DND-41 (cell line): ENCODE data around the gene ATF7IP2.

Source experiments
- ATAC-seq: fragments of 200-7000 bp; cut with Tn5 transposase; 3 replicates; pipeline ENCODE4 v1.9.1; 2021; ENCODE audit warnings: low read depth; ENCODE audit not compliant: insufficient read depth
- DNase-seq: peaks from one replicate; pipeline ENCODE4 v3.0.0-alpha.2; 2020
- H2AFZ ChIP-seq: 2 replicates; pipeline ENCODE4 v1.6.0; 2012; ENCODE audit warnings: low read depth, low read length
- H3K27ac ChIP-seq: 2 replicates; pipeline ENCODE4 v1.5.1; 2012; ENCODE audit warnings: low read length, inconsistent platforms
- H3K27me3 ChIP-seq: fragments of 200-600 bp; sonication (generic); 2 replicates; pipeline ENCODE4 v1.6.0; 2012; ENCODE audit warnings: low read length, mild to moderate bottlenecking, inconsistent platforms; ENCODE audit not compliant: insufficient read depth, poor library complexity
- H3K36me3 ChIP-seq: 2 replicates; pipeline ENCODE4 v1.5.1; 2012; ENCODE audit warnings: low read length, inconsistent platforms; ENCODE audit not compliant: insufficient read depth
- H3K4me1 ChIP-seq: 2 replicates; pipeline ENCODE4 v1.5.1; 2012; ENCODE audit warnings: mild to moderate bottlenecking, low read length; ENCODE audit not compliant: insufficient read depth
- H3K4me2 ChIP-seq: 2 replicates; pipeline ENCODE4 v1.6.0; 2012; ENCODE audit warnings: mild to moderate bottlenecking, moderate library complexity, low read length, inconsistent platforms; ENCODE audit not compliant: insufficient read depth
- H3K4me3 ChIP-seq, 2 experiments: fragments of 200-600 bp in 1 of 2; shearing (Covaris generic) in 1 of 2; 2 replicates each; pipeline ENCODE4 v1.5.1; 2012 to 2016; ENCODE audit warnings: inconsistent platforms in 2 of 2, low read length in 2 of 2, mild to moderate bottlenecking in 2 of 2, low read depth in 1 of 2, moderate library complexity in 1 of 2
- H3K79me2 ChIP-seq: 2 replicates; pipeline ENCODE4 v1.6.0; 2012; ENCODE audit warnings: low read length, inconsistent platforms; ENCODE audit not compliant: insufficient read depth
- H3K9ac ChIP-seq: 2 replicates; pipeline ENCODE4 v1.6.0; 2012; ENCODE audit warnings: low read depth, mild to moderate bottlenecking, inconsistent platforms, low read length, moderate library complexity
- H3K9me3 ChIP-seq: 2 replicates; pipeline ENCODE4 v1.5.1; 2012; ENCODE audit warnings: low read length, moderate library complexity, mild to moderate bottlenecking, inconsistent platforms; ENCODE audit not compliant: insufficient read depth, severe bottlenecking
- H4K20me1 ChIP-seq: 2 replicates; pipeline ENCODE4 v1.6.0; 2012; ENCODE audit warnings: low read length; ENCODE audit not compliant: insufficient read depth
- EZH2 ChIP-seq: IDR thresholded peaks from 3 replicates; pipeline ENCODE4 v1.6.1; 2012; ENCODE audit warnings: borderline replicate concordance, low read depth, mild to moderate bottlenecking, moderate library complexity, low read length, inconsistent platforms; ENCODE audit not compliant: severe bottlenecking
- TF ChIP-seq, protein P1 (sequence below): IDR thresholded peaks from 2 replicates; pipeline ENCODE4 v1.5.1; 2012; ENCODE audit warnings: borderline replicate concordance, low read length, moderate library complexity, mild to moderate bottlenecking; ENCODE audit not compliant: poor library complexity, severe bottlenecking; ENCODE audit errors: extremely low read depth

ATF7IP2 gene

DNA sequence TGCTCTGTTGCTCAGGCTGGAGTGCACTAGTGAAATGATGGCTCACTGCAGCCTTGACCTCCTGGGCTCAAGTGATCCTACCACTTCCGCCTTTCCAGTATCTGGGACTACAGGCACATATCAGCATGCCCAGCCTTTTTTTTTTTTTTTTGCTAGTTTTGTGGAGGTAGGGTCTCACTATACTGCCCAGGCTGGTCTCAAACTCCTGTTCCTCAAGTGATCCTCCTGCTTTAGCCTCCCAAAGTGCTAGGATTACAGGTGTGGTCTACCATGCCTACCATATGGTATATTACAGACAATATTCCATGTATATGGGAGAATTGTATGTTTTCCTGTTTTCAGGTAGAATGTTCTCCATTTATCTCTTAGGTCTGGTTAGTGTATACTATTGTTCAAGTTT is 12.3 kb upstream of the ATF7IP2 start:
- Histone ChIP-seq H3K9me3 (peaks cover 6% of the 10 kb centered on the region), H3K4me3 (no peak overlapping the region), H3K4me1 (no peaks in the 10 kb centered on the region), H3K4me2 (no peak overlapping the region), H3K9ac (no peak overlapping the region), H3K27me3 (no peaks in the 10 kb centered on the region), H3K36me3 (no peaks in the 10 kb centered on the region), H2AFZ (no peak overlapping the region), H3K79me2 (no peaks in the 10 kb centered on the region), H3K27ac (no peak overlapping the region), H4K20me1 (no peaks in the 10 kb centered on the region)
- DNase-seq = no peak
- no peak for TF ChIP-seq EZH2
- TF ChIP-seq, protein P1, sequence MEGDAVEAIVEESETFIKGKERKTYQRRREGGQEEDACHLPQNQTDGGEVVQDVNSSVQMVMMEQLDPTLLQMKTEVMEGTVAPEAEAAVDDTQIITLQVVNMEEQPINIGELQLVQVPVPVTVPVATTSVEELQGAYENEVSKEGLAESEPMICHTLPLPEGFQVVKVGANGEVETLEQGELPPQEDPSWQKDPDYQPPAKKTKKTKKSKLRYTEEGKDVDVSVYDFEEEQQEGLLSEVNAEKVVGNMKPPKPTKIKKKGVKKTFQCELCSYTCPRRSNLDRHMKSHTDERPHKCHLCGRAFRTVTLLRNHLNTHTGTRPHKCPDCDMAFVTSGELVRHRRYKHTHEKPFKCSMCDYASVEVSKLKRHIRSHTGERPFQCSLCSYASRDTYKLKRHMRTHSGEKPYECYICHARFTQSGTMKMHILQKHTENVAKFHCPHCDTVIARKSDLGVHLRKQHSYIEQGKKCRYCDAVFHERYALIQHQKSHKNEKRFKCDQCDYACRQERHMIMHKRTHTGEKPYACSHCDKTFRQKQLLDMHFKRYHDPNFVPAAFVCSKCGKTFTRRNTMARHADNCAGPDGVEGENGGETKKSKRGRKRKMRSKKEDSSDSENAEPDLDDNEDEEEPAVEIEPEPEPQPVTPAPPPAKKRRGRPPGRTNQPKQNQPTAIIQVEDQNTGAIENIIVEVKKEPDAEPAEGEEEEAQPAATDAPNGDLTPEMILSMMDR = no peak
- ATAC-seq = no peak

DNA sequence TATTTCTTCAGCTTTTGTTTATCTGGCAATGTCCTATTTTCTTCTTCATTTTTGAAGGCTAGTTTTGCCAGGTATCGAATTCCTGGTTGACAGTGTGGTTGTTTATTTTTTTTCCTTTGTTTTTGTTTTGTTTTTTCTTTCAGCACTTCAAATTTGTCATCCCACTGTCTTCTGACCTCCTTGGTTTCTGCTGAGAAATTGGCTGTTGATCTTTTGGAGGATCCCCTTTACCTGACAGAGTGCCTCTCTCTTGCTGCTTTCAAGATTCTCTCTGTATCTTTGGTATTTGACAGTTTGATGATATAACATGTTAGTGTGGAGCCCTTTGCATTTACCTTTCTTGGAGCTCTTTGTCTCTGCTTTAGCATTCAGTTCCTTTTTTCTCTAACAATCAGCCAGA is 9.6 kb upstream of the ATF7IP2 start:
- Histone ChIP-seq H3K4me2 (no peak overlapping the region), H3K27ac (no peak overlapping the region), H3K9ac (no peak overlapping the region), H3K4me3 (no peak overlapping the region), H3K36me3 (no peaks in the 10 kb centered on the region), H2AFZ (no peak overlapping the region), H3K9me3 (no peaks in the 10 kb centered on the region), H3K27me3 (no peaks in the 10 kb centered on the region), H3K79me2 (no peaks in the 10 kb centered on the region), H3K4me1 (no peaks in the 10 kb centered on the region), H4K20me1 (no peaks in the 10 kb centered on the region)
- ATAC-seq = no peak
- no peak for DNase-seq
- TF ChIP-seq, protein P1 = no peak
- no peak for TF ChIP-seq EZH2

DNA sequence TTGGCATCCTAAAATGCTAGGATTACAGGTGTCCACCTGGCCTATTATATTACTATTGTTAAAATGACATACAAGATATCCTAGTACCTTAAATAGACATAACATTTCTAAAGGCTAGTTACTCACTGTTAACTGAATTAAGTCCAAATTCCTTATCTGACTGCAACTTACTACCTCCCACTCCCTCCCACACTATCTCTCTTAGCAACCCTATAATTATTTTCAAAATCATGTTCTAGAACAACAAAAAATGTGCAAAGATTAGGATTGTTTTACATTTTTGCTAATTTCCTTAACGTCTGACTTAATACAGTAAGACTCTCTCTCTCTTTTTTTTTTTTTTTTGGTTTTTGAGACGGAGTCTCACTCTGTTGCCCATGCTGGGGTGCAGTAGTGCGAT is 2.2 kb upstream of the ATF7IP2 start:
- TF ChIP-seq, protein P1 = no peak
- TF ChIP-seq EZH2 = no peak
- H3K36me3 ChIP-seq = peaks cover 8% of the 10 kb centered on the region; the same call in 1 of the 2 replicates
- H3K9ac ChIP-seq = no peak overlapping the region
- H3K27ac ChIP-seq = no peak overlapping the region
- H3K4me1 ChIP-seq = peaks cover 31% of the 10 kb centered on the region
- no peaks in the 10 kb centered on the region for H4K20me1 ChIP-seq
- no peak overlapping the region for H2AFZ ChIP-seq
- H3K9me3 ChIP-seq = peaks cover 2% of the 10 kb centered on the region
- H3K79me2 ChIP-seq = peaks cover 26% of the 10 kb centered on the region
- DNase-seq (no peak), ATAC-seq (no peak)
- H3K4me2 ChIP-seq = no peak overlapping the region
- no peak overlapping the region for H3K4me3 ChIP-seq
- H3K27me3 ChIP-seq = peaks cover 5% of the 10 kb centered on the region
